Thyroid gland (tissue), 4 donors: ENCODE measurements around the gene SPAG6.

Experiments
- CTCF ChIP-seq, 6 experiments: fragments of 200-600 bp in 3 of 6; fragments of 450-650 bp in 3 of 6; sonication (generic) in 3 of 6; IDR thresholded peaks; one replicate each; pipeline ENCODE4 v1.5.1; 2016 to 2019; ENCODE audit warnings: antibody characterized with exemption in 6 of 6, mild to moderate bottlenecking in 2 of 6, inconsistent platforms in 1 of 6, moderate library complexity in 1 of 6
- POLR2A ChIP-seq, 2 donors: fragments of 450-650 bp; IDR thresholded peaks; one replicate each; pipeline ENCODE4 v1.6.1; 2017; ENCODE audit warnings: antibody characterized with exemption in 2 of 2, mild to moderate bottlenecking in 2 of 2, moderate library complexity in 1 of 2

DNA sequence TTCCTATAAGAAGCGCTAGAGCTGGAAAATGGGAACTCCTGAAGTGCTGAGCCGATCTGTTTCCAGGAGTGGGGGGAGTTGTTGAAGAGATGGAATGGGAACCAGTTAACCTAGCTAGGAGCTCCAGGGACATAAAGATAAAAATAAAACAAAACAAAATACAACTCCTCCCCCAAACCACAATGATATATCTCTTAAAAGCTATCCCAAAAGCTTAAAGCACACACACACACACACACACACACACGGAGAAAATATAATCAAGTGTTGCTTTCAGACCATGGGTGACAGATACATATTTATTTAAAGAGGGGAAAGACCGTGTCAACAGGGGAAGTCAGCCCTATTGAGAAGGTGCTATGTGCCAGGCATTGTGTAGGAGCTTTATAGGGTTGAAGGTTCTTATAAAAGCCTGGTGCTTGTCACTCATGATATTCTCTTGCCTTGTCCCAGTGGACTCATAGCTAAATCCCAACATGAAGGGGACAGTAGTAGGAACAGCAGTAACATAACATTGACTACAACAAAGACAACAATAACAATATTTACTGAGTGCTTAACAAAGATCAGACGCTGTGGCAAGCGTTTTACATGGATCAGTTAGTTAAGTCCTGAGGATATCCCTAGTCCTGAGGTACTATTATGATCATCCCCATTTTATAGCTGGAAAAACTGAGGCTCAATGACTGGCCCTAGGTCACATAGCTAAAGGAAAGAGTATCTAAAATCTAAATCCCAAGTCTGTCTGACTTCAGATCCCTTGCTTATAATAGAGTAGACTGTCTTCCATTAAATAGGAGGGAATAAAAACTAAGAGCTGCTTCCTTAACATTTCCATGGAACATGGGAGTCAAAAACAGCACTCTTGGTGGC lies 115.5 kb downstream of the SPAG6 start:
- TF ChIP-seq POLR2A (IDR thresholded peaks at IDR 0.05): no peak
- no peak for TF ChIP-seq CTCF (IDR thresholded peaks at IDR 0.05)
